ENCODE data around the gene ESPL1. TPM values are rescaled to one million over a fixed set of nuclear protein-coding genes. Genes with fewer than 3 reads are reported as not detected.
A peak's percentile ranks its signal among the peaks of the same experiment; 100 is the strongest.
"Not testable (repeated sequence)": the region's sequence is repeated elsewhere in the genome, so short reads cannot be mapped to it uniquely, and the experiment has no call there.

The ESPL1 gene
- total and polyA plus RNA-seq, 12 donors = 0.56 to 4.2 (median 1.1) TPM

DNA sequence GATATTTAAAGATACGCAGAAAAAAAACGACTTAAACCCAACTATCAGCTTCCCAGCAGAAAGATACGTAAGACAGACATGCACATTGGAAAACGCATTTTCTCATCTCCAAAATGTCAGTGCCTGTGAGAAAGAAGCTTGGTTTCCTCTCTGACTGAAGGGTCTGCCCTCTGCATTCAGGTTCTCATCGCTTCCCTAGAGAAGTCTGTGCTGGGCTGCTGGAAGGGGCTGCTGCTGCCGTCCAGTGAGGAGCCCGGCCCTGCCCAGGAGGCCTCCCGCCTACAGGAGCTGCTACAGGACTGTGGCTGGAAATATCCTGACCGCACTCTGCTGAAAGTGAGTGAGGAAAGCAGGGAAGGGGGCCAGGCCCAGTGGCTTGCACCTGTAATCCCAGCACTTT lies 22.6 kb downstream of the ESPL1 start:
- intact Hi-C loops (cut with DNase I) = no loop called here
- WGBS, 4 donors = 72 to 84% (median 79%) methylated on average over 6 to 9 of the region's 9 CpGs
- no peak for DNase-seq
- Histone ChIP-seq H3K36me3 (replicated peaks in 1 of 2) (no peaks in the 10 kb centered on the region), H3K27me3 (no peaks in the 10 kb centered on the region), H3K9me3 (replicated peaks in 1 of 3) (no peaks in the 10 kb centered on the region), H3K4me1 (replicated peaks in 1 of 2) (peaks cover 6 to 8% of the 10 kb centered on the region in 2 donors), H3K4me3 (no peak overlapping the region), H3K27ac (peak overlapping the region in 2 of 5 donors; percentile 13 to 71)
- TF ChIP-seq CTCF (IDR thresholded peaks at IDR 0.05) = no peak
- no peak for TF ChIP-seq POLR2A (IDR thresholded peaks at IDR 0.05)

DNA sequence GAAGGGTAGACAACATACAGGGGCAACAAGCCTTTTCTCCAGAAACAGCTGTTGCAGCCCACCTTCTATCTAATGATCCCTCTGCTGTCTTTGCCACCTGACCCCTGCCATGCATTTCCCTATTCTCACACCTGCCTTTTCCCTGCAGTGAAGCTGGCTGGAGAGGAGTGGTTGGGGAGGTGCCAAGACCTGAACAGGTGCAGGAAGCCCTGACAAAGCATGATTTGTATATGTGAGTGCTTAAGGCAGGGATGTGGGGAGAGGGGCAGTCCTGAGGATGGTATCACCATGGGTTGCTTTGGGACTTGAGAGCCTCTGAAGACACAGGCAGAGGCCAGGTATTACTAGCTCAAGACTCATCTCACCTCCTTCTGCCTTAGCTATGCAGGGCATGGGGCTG lies 24.3 kb downstream of the ESPL1 start:
- DNase-seq = no peak
- TF ChIP-seq POLR2A (IDR thresholded peaks at IDR 0.05) (no peak), CTCF (IDR thresholded peaks at IDR 0.05) (no peak)
- H3K4me1 ChIP-seq (replicated peaks in 1 of 2) = peaks cover 6 to 24% of the 10 kb centered on the region in 2 donors
- H3K27ac ChIP-seq = no peak overlapping the region
- no peaks in the 10 kb centered on the region for H3K9me3 ChIP-seq (replicated peaks in 1 of 3)
- H3K27me3 ChIP-seq = no peaks in the 10 kb centered on the region
- no peaks in the 10 kb centered on the region for H3K36me3 ChIP-seq (replicated peaks in 1 of 2)
- no peak overlapping the region for H3K4me3 ChIP-seq
- intact Hi-C loops (cut with DNase I) = no loop called here

DNA sequence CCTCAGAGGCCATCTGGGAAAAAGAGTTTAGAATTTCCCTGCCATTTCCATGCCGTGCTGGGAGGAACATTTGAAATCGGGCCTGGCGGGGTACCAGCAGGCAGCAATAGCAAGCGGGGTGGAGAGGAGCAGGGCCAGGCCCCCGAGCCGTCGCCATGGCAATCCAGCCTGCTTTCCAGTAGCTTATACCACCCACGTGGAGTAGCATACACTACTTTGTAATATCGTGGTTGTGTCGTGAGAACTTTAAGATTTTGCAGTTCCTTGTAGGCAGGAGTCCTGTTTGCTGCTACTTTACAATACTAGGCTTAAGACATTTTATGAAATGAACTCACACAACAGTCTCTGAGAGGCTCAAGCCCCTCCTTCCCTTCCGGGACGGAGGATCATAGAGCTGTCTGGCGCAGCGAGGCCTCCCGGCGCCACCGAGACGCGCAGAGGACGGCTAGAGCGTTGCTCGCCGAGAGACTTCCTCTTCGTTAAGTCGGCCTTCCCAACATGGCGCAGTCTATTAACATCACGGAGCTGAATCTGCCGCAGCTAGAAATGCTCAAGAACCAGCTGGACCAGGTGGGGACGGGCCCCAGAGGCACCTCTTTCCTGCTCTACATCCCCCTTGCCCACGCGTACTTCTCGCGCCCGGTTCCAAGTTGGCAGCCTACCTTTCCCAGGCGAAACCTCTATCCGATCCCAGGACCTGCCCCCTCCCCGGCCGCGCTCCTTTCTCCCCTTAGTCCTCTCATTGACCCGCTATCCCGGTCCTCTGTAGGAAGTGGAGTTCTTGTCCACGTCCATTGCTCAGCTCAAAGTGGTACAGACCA lies 27.2 kb downstream of the ESPL1 start, which contains the start of gene PFDN5:
Gene PFDN5 (plus strand): TSS at position 473 of the 821 bp plus-strand sequence. CDS start 26 bp downstream, at position 499.
- peak; percentile 84 to 95 (median 90) for DNase-seq
- H3K36me3 ChIP-seq (replicated peaks in 1 of 2) = peaks cover 0 to 14% of the 10 kb centered on the region in 2 donors
- TF ChIP-seq CTCF (IDR thresholded peaks at IDR 0.05) (peak in 5 of 6 experiments; percentile 2 to 45 (median 33)), POLR2A (IDR thresholded peaks at IDR 0.05) (peak; percentile 48 to 94)
- intact Hi-C loops (cut with DNase I) = no loop called here
- no peaks in the 10 kb centered on the region for H3K27me3 ChIP-seq
- peak within 1 kb of the TSS; percentile 49 to 80 (median 62) for H3K4me3 ChIP-seq
- H3K4me1 ChIP-seq (replicated peaks in 1 of 2) = peaks cover 12 to 47% of the 10 kb centered on the region in 2 donors
- no peaks in the 10 kb centered on the region for H3K9me3 ChIP-seq (replicated peaks in 1 of 3)
- peak within 1 kb of the TSS; percentile 60 to 94 (median 89) for H3K27ac ChIP-seq
- WGBS, 4 donors = 1 to 2% (median 2%) methylated on average over 26 to 42 of the region's 42 CpGs

GRCh38 chr12:53295891-53296219 lies 27.8 kb downstream of the ESPL1 start:
- Histone ChIP-seq H3K27ac (peak overlapping the region; percentile 60 to 94 (median 89)), H3K4me1 (replicated peaks in 1 of 2) (peaks cover 12 to 53% of the 10 kb centered on the region in 2 donors), H3K36me3 (replicated peaks in 1 of 2) (peaks cover 0 to 14% of the 10 kb centered on the region in 2 donors), H3K27me3 (no peaks in the 10 kb centered on the region), H3K9me3 (replicated peaks in 1 of 3) (no peaks in the 10 kb centered on the region), H3K4me3 (peak overlapping the region; percentile 49 to 80 (median 62))
- 2 to 8% (median 3%) methylated on average over 12 of the region's 12 CpGs for WGBS, 4 donors
- intact Hi-C loops (cut with DNase I) = no loop called here
- no peak for DNase-seq
- TF ChIP-seq POLR2A (IDR thresholded peaks at IDR 0.05) = no peak
- no peak for TF ChIP-seq CTCF (IDR thresholded peaks at IDR 0.05)

DNA sequence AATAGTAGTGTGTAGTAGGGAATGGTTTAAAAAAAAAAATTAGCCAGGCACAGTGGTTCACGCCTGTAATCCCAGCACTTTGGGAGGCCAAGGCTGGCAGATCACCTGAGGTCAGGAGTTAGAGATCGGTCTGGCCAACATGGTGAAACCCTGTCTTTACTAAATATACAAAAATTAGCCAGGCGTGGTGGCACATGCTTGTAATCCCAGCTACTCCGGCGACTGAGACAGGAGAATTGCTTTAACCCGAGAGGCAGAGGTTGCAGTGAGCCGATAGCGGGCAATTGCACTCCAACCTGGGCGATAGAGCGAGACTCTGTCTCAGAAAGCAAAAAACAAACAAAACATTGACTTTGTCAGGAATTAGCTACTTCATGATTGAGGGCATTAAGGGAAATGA lies 29.0 kb downstream of the ESPL1 start:
- Histone ChIP-seq H3K4me1 (replicated peaks in 1 of 2) (peaks cover 12 to 59% of the 10 kb centered on the region in 2 donors), H3K27ac (peak overlapping the region in 2 of 5 donors; percentile 94 to 95)

More for the DNA sequence above, 29.0 kb downstream of the ESPL1 start:
- H3K36me3 ChIP-seq (replicated peaks in 1 of 2) = peaks cover 0 to 22% of the 10 kb centered on the region in 2 donors
- intact Hi-C loops (cut with DNase I); H3K9me3 ChIP-seq (replicated peaks in 1 of 3); H3K4me3 ChIP-seq; H3K27me3 ChIP-seq; DNase-seq: not testable (repeated sequence)
- WGBS, 4 donors = 88 to 94% (median 92%) methylated on average over 10 of the region's 10 CpGs

Measured in adrenal gland (tissue), 12 donors.